Neural progenitor cell (in vitro differentiated cells): ENCODE data around the gene HOXD11.

Experiments
- EZH2 ChIP-seq: fragments of 200-600 bp; sonication (generic); IDR thresholded peaks from 2 replicates; pipeline ENCODE4 v1.6.1; 2017; ENCODE audit warnings: antibody characterized with exemption, mild to moderate bottlenecking, moderate library complexity
- TF ChIP-seq, protein P1 (sequence below): fragments of 200-600 bp; sonication (generic); IDR thresholded peaks from 2 replicates; pipeline ENCODE4 v1.5.1; 2017; ENCODE audit warnings: antibody characterized with exemption, mild to moderate bottlenecking

DNA sequence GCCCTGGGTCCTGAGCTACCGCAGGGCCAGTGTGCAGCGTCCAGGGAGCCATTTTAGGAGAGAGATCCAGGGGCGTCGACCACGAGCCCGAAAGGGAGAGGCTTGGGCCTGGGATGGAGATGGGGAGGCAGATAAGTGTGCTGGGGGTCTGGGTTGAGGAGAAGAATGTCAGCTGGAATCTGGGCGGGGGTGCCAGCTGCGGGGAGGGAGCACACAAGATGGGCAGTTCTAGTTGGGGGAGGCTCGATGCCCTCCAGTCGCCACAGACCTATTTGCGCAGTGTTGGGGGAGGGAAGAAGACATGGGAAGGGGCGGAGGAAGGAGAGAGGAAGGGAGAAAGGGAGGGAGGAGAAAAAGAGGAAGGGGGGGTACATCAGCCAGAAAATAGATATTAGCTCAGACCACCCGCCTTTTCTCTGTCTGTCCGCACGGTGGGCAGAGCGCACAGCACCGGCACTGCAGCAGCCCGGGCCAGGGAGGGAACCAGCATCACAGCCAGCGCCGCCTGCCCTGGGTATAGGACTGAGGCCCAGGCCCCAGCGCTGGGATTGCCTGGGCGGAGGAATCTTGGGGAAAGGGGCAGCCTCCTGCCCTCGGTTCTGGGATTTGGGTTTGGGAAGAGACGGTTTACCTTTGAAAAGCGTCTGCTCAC lies 1.9 kb upstream of the HOXD11 start:
- TF ChIP-seq EZH2: peak; percentile 92
- TF ChIP-seq, protein P1, sequence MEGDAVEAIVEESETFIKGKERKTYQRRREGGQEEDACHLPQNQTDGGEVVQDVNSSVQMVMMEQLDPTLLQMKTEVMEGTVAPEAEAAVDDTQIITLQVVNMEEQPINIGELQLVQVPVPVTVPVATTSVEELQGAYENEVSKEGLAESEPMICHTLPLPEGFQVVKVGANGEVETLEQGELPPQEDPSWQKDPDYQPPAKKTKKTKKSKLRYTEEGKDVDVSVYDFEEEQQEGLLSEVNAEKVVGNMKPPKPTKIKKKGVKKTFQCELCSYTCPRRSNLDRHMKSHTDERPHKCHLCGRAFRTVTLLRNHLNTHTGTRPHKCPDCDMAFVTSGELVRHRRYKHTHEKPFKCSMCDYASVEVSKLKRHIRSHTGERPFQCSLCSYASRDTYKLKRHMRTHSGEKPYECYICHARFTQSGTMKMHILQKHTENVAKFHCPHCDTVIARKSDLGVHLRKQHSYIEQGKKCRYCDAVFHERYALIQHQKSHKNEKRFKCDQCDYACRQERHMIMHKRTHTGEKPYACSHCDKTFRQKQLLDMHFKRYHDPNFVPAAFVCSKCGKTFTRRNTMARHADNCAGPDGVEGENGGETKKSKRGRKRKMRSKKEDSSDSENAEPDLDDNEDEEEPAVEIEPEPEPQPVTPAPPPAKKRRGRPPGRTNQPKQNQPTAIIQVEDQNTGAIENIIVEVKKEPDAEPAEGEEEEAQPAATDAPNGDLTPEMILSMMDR: no peak
